ENCODE data around the gene LSAMP.
"Not testable (repeated sequence)": the region's sequence is repeated elsewhere in the genome, so short reads cannot be mapped to it uniquely, and the experiment has no call there.

Gene LSAMP

GRCh38 chr3:115808244-115808643 lies 637.0 kb downstream of the LSAMP start:
- Mint-ChIP-seq H3K4me1 (ENCODE audit: low read depth in 2 of 2) (no peaks in the 10 kb centered on the region), H3K4me3 (no peak overlapping the region), H3K36me3 (ENCODE audit: insufficient read depth) (no peaks in the 10 kb centered on the region), H3K27me3 (peaks cover 46 to 50% of the 10 kb centered on the region in 2 donors), H3K9me3 (no peaks in the 10 kb centered on the region), H3K27ac (no peak overlapping the region)
- ATAC-seq (replicated peaks) (no peak), DNase-seq (no peak)

- no peak overlapping the region for H3K27ac Mint-ChIP-seq
- H3K4me3 Mint-ChIP-seq = no peak overlapping the region
- DNase-seq (no peak), ATAC-seq (replicated peaks) (no peak)
- no peaks in the 10 kb centered on the region for H3K4me1 Mint-ChIP-seq (ENCODE audit: low read depth in 2 of 2)
- no peaks in the 10 kb centered on the region for H3K36me3 Mint-ChIP-seq (ENCODE audit: insufficient read depth)
- peaks cover 61 to 66% of the 10 kb centered on the region in 2 donors for H3K27me3 Mint-ChIP-seq
- H3K9me3 Mint-ChIP-seq = no peaks in the 10 kb centered on the region
Measured at GRCh38 chr3:115806501-115806900, 638.8 kb downstream of the LSAMP start.

- no peaks in the 10 kb centered on the region for H3K4me1 Mint-ChIP-seq (ENCODE audit: low read depth in 2 of 2)
- no peaks in the 10 kb centered on the region for H3K36me3 Mint-ChIP-seq (ENCODE audit: insufficient read depth)
- DNase-seq (no peak), ATAC-seq (replicated peaks) (no peak)
- H3K4me3 Mint-ChIP-seq = no peak overlapping the region
- no peaks in the 10 kb centered on the region for H3K9me3 Mint-ChIP-seq
- H3K27me3 Mint-ChIP-seq = peaks cover 52 to 56% of the 10 kb centered on the region in 2 donors
- no peak overlapping the region for H3K27ac Mint-ChIP-seq
Measured at GRCh38 chr3:115805520-115805919, 639.8 kb downstream of the LSAMP start.

GRCh38 chr3:115804713-115805119 lies 640.6 kb downstream of the LSAMP start:
- H3K36me3 Mint-ChIP-seq (ENCODE audit: insufficient read depth) = no peaks in the 10 kb centered on the region
- no peaks in the 10 kb centered on the region for H3K9me3 Mint-ChIP-seq
- no peak overlapping the region for H3K4me3 Mint-ChIP-seq
- H3K27ac Mint-ChIP-seq = no peak overlapping the region
- no peaks in the 10 kb centered on the region for H3K4me1 Mint-ChIP-seq (ENCODE audit: low read depth in 2 of 2)
- ATAC-seq (replicated peaks) = no peak
- peaks cover 51% of the 10 kb centered on the region in 2 donors for H3K27me3 Mint-ChIP-seq
- DNase-seq = no peak

- Mint-ChIP-seq H3K27ac (no peak overlapping the region), H3K27me3 (peaks cover 46 to 51% of the 10 kb centered on the region in 2 donors), H3K36me3 (ENCODE audit: insufficient read depth) (no peaks in the 10 kb centered on the region), H3K4me1 (ENCODE audit: low read depth in 2 of 2) (no peaks in the 10 kb centered on the region), H3K4me3 (no peak overlapping the region), H3K9me3 (no peaks in the 10 kb centered on the region)
- DNase-seq (no peak), ATAC-seq (replicated peaks) (no peak)
Measured at GRCh38 chr3:115804200-115804599, 641.1 kb downstream of the LSAMP start.

DNA sequence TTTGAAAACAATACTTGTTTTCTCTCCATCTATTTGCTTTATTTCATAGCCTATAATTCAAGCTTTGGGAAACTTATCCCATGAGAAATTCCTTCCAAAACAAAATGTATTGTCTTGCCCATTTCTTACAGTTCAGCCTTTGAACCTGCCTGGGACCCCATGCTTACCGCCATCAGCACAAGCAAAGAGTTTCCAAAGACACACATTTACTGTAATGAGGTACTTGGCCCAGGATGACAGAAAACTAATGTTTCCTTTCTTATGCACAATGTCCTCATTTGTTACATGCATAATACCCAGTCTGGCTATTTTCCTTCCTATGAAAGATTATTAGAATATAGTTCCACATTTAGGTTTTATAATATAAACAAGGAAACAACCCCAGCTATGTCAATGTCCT lies 641.6 kb downstream of the LSAMP start:
- peaks cover 41 to 50% of the 10 kb centered on the region in 2 donors for H3K27me3 Mint-ChIP-seq
- H3K4me1 Mint-ChIP-seq (ENCODE audit: low read depth in 2 of 2) = no peaks in the 10 kb centered on the region
- no peaks in the 10 kb centered on the region for H3K9me3 Mint-ChIP-seq
- DNase-seq (no peak), ATAC-seq (replicated peaks) (no peak)
- H3K36me3 Mint-ChIP-seq (ENCODE audit: insufficient read depth) = no peaks in the 10 kb centered on the region
- H3K4me3 Mint-ChIP-seq = no peak overlapping the region
- no peak overlapping the region for H3K27ac Mint-ChIP-seq

DNA sequence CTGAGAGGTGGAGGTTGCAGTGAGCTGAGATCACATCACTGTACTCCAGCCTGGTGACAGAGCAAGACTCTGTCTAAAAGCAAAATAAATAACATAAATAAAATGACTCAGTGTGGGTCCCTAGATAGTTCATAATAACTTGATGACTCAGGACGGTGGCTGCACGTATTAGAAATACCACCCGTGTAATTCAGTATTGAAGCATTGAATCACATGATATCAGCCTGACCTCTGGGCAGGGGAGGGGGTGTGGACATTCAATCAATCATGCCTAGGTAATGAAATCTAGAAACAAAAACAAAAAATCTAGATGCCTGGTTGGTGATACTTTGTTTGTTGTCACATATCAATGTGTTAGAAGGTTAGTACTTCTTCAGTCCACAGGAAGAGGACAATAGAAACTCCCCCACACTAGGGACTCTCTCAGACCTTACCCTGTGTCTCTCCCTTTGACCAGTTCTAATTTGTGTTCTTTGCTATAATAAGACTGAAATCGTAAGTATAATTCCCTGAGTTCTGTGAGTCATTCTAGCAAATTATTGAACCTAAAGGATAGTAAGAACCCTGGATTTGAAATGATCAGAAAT lies 644.7 kb downstream of the LSAMP start:
- ATAC-seq (replicated peaks) = no peak
- no peaks in the 10 kb centered on the region for H3K9me3 Mint-ChIP-seq
- H3K27me3 Mint-ChIP-seq = peaks cover 47 to 61% of the 10 kb centered on the region in 2 donors
- no peak overlapping the region for H3K4me3 Mint-ChIP-seq
- no peak for DNase-seq
- no peak overlapping the region for H3K27ac Mint-ChIP-seq
- H3K4me1 Mint-ChIP-seq (ENCODE audit: low read depth in 2 of 2) = no peaks in the 10 kb centered on the region
- no peaks in the 10 kb centered on the region for H3K36me3 Mint-ChIP-seq (ENCODE audit: insufficient read depth)

- not testable (repeated sequence) for H3K9me3 Mint-ChIP-seq, DNase-seq
- H3K27me3 Mint-ChIP-seq = peaks cover 47 to 61% of the 10 kb centered on the region in 2 donors
Measured at GRCh38 chr3:115800065-115800464, 645.2 kb downstream of the LSAMP start.

GRCh38 chr3:115792206-115792955 lies 652.9 kb downstream of the LSAMP start:
- ATAC-seq (replicated peaks) (peak; percentile 96), DNase-seq (peak; percentile 5 to 24 (median 21))
- Mint-ChIP-seq H3K4me3 (peak overlapping the region; percentile 29 to 53), H3K27ac (peak overlapping the region; percentile 12 to 59), H3K4me1 (ENCODE audit: low read depth in 2 of 2) (peaks cover 10 to 12% of the 10 kb centered on the region in 2 donors), H3K27me3 (peaks cover 0 to 2% of the 10 kb centered on the region in 2 donors), H3K9me3 (no peaks in the 10 kb centered on the region), H3K36me3 (ENCODE audit: insufficient read depth) (no peaks in the 10 kb centered on the region)

More at GRCh38 chr3:115800065-115800464, 645.2 kb downstream of the LSAMP start:
- not testable (repeated sequence) for H3K4me1 Mint-ChIP-seq (ENCODE audit: low read depth in 2 of 2); H3K27ac Mint-ChIP-seq; H3K4me3 Mint-ChIP-seq; ATAC-seq (replicated peaks); H3K36me3 Mint-ChIP-seq (ENCODE audit: insufficient read depth)

DNA sequence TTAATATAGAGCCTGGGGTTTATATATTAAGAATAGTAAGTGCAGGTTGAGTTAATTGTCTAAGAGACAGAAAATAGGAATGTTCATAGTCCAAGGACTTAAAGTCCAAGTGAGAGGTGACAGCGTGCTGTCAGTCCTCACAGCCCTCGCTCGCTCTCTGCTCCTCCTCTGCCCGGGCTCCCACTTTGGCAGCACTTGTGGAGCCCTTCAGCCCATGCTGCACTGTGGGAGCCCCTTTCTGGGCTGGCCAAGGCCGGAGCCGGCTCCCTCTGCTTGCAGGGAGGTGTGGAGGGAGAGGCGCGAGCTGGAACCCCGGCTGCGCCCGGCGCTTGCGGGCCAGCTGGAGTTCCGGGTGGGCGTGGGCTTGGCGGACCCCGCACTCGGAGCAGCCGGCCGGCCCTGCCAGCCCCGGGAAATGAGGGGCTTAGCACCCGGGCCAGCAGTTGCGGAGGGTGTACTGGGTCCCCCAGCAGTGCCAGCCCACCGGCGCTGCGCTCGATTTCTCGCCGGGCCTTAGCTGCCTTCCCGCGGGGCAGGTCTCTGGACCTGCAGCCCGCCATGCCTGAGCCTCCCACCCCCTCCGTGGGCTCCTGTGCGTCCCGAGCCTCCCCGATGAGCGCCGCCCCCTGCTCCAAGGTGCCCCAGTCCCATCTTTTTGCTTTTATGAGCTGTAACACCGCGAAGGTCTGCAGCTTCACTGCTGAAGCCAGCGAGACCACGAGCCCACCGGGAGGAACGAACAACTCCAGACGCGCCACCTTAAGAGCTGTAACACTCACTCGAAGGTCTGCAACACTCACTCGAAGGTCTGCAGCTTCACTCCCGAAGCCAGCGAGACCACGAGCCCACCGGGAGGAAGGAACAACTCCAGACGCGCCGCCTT lies 653.8 kb downstream of the LSAMP start:
- not testable (repeated sequence) for ATAC-seq (replicated peaks); H3K27me3 Mint-ChIP-seq; H3K36me3 Mint-ChIP-seq (ENCODE audit: insufficient read depth); H3K9me3 Mint-ChIP-seq; DNase-seq
- H3K27ac Mint-ChIP-seq = peak overlapping the region; percentile 12 to 59
- peaks cover 10 to 12% of the 10 kb centered on the region in 2 donors for H3K4me1 Mint-ChIP-seq (ENCODE audit: low read depth in 2 of 2)
- peak overlapping the region in 1 of 2 donors; percentile 53 for H3K4me3 Mint-ChIP-seq

DNA sequence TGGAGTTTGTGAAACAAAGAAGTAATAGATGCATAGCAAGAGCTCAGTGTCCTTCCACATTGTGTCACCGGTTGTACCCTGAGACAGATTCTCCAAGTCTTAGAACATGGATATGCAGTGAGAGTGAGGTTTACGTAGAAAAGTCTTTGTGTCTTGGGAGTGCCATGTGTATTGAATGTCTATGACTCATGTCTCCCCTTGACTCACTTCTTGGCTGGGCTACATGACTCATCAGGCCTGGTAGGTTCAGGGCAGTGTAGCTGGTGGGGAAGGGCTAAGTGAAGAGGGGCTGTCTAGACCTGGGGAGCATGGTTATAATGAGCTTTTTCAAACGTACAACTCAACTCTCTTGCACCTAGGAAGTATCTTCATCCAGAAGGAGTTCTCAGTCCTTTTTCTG lies 654.5 kb downstream of the LSAMP start:
- H3K4me3 Mint-ChIP-seq = no peak overlapping the region
- H3K27me3 Mint-ChIP-seq = no peaks in the 10 kb centered on the region
- ATAC-seq (replicated peaks) = peak; percentile 39
- H3K27ac Mint-ChIP-seq = no peak overlapping the region
- H3K4me1 Mint-ChIP-seq (ENCODE audit: low read depth in 2 of 2) = peaks cover 10 to 12% of the 10 kb centered on the region in 2 donors
- no peak for DNase-seq
- H3K9me3 Mint-ChIP-seq = no peaks in the 10 kb centered on the region
- H3K36me3 Mint-ChIP-seq (ENCODE audit: insufficient read depth) = no peaks in the 10 kb centered on the region

DNA sequence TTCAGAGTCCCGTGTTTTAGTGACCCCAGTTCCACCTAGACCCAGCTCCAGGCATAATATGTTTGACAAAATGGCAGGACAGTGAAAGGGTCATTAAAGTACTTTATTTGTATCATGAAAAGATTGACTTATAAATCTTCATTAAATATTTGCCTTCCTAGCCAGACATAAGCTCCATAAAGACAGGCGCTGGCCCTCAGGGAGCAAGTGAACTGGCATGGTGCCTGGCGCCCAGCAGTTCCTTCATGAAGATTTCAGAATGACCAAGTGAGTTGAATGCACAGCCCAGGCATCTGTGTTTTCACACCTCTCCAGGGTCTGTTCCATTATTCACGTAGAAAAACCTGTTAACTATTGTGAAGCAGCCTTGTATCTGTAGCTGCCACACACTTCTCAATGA lies 655.8 kb downstream of the LSAMP start:
- peaks cover 20% of the 10 kb centered on the region in 2 donors for H3K4me1 Mint-ChIP-seq (ENCODE audit: low read depth in 2 of 2)
- DNase-seq = no peak
- peaks cover 2% of the 10 kb centered on the region for H3K36me3 Mint-ChIP-seq (ENCODE audit: insufficient read depth)
- ATAC-seq (replicated peaks) = no peak
- no peak overlapping the region for H3K27ac Mint-ChIP-seq
- H3K9me3 Mint-ChIP-seq = no peaks in the 10 kb centered on the region
- H3K4me3 Mint-ChIP-seq = no peak overlapping the region
- H3K27me3 Mint-ChIP-seq = no peaks in the 10 kb centered on the region

DNA sequence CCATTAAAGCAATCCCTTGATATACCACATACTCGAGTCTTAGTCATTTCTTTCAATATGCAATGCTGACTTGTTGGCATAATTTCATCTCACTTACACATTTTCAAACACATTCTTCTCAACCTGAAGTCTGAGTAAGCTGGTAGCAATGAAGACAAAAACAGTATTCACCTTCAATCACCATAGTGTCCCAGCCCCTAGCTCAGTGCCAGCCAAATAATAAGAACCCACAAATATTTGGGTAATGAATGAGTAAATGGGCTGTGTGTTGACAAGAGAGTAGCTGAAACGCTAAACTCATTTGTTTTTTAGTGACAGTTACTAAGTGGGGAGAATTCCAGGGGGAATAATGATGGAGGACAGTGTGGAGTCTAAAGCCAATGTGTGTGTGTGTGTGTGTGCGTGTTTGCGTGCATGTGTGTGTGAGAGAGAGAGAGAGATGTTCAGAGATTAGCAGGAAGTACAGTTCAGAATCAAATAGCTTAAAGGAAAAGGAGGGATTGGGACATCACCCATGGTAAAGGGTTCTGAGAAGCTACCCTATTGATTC lies 656.3 kb downstream of the LSAMP start:
- Mint-ChIP-seq H3K27ac (no peak overlapping the region), H3K27me3 (no peaks in the 10 kb centered on the region), H3K9me3 (no peaks in the 10 kb centered on the region), H3K4me3 (no peak overlapping the region), H3K4me1 (ENCODE audit: low read depth in 2 of 2) (peaks cover 21% of the 10 kb centered on the region in 2 donors), H3K36me3 (ENCODE audit: insufficient read depth) (peaks cover 6% of the 10 kb centered on the region)
- DNase-seq = no peak
- no peak for ATAC-seq (replicated peaks)

All from effector memory CD8-positive, alpha-beta T cell (primary cell).